Breast epithelium (tissue), 3 donors: Measurements from ENCODE around the gene MALRD1.

Experiments
- POLR2A ChIP-seq: fragments of 450-650 bp; IDR thresholded peaks from one replicate; pipeline ENCODE4 v1.6.1; 2016; ENCODE audit warnings: antibody characterized with exemption, mild to moderate bottlenecking, moderate library complexity
- TF ChIP-seq, protein P1 (sequence below), 3 donors: fragments of 450-650 bp; IDR thresholded peaks; one replicate each; pipeline ENCODE4 v1.5.1; 2016 to 2017; ENCODE audit warnings: antibody characterized with exemption in 3 of 3, mild to moderate bottlenecking in 3 of 3, moderate library complexity in 3 of 3

DNA sequence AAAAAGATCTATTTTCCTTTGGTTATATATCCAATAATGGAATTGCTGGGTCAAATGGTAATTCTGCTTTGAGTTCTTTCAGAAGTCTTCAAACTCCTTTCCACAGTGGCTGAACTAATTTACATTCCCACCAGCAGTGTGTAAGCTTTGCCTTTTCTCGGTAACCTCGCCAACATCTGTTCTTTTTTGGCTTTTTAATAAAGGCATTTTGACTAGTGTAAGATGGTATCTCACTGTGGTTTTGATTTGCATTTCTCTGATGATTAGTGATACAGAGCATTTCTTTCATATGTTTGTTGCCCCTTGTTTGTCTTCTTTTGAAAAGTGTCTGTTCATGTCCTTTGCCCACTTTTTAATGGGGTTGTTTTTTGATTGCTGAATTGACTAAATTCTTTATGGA is 285.0 kb downstream of the MALRD1 start:
- TF ChIP-seq, protein P1, sequence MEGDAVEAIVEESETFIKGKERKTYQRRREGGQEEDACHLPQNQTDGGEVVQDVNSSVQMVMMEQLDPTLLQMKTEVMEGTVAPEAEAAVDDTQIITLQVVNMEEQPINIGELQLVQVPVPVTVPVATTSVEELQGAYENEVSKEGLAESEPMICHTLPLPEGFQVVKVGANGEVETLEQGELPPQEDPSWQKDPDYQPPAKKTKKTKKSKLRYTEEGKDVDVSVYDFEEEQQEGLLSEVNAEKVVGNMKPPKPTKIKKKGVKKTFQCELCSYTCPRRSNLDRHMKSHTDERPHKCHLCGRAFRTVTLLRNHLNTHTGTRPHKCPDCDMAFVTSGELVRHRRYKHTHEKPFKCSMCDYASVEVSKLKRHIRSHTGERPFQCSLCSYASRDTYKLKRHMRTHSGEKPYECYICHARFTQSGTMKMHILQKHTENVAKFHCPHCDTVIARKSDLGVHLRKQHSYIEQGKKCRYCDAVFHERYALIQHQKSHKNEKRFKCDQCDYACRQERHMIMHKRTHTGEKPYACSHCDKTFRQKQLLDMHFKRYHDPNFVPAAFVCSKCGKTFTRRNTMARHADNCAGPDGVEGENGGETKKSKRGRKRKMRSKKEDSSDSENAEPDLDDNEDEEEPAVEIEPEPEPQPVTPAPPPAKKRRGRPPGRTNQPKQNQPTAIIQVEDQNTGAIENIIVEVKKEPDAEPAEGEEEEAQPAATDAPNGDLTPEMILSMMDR (IDR thresholded peaks at IDR 0.05): no peak
- no peak for TF ChIP-seq POLR2A
